ENCODE measurements around the gene KRTAP5-1. TPM values are rescaled to one million over a fixed set of nuclear protein-coding genes. Genes with fewer than 3 reads are reported as not detected.
"Not testable (repeated sequence)": the region's sequence is repeated elsewhere in the genome, so short reads cannot be mapped to it uniquely, and the experiment has no call there.

The KRTAP5-1 gene
- total RNA-seq, 2 experiments from 2014 or later = not detected

DNA sequence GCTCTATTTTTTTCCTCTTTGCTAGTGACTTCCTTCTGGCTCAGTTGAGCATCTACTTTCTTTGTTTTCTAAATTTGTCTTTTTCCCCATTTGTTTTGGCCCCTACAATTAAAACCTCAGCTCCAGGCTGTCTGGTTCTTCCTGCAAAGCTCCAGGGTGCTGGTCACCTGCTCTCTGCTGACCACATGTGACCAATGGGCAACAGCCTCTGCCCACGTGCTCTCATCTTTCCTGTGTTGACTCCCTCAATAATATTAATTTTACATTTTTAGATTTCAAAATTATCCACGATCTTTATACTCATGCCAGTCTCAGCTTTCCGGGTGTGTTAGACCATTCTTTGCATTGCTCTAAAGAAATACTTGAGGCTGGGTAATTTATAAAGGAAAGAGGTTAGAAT lies 13.3 kb upstream of the KRTAP5-1 start:
- CTCF ChIA-PET = interaction anchor here (1.4 kb wide), 1 partner anchor 54 kb away, joined by 4 read pairs; no protein-coding TSS in a partner anchor

DNA sequence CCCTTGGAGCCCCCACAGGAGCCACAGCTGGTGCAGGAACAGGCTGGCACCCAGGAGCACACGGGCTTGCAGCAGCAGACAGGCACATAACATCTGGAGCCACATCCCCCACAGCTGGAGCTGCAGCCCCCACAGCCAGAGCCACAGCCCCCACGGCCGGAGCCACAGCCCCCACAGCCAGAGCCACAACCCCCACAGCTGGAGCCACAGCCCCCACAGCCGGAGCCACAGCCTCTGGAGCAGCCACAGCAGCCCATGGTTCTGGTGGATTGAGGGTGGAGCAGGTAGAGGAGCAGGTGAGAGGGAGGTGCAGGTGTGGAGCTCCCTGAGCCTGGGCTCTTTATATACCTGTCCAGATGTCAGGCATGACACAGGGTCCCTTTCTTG lies 12.9 kb upstream of the KRTAP5-1 start, which contains the start of gene KRTAP5-2:
Gene KRTAP5-2, minus strand, starts transcription at position 301 of the 387 bp plus-strand sequence. Its CDS starts 44 bp downstream, at position 257.
- no peak for DNase-seq
- CTCF ChIA-PET = interaction anchor here (1.4 to 1.7 kb wide), 2 partner anchors 23 to 55 kb away, joined by 4 to 5 read pairs; no protein-coding TSS in a partner anchor
- H3K36me3 Mint-ChIP-seq (ENCODE audit: low read depth) = no peaks in the 10 kb centered on the region
- intact Hi-C loops (cut with micrococcal nuclease) = no loop called here
- H3K4me1 Mint-ChIP-seq (ENCODE audit: low read depth) = peaks cover 5% of the 10 kb centered on the region
- no peaks in the 10 kb centered on the region for H3K9me3 Mint-ChIP-seq
- peaks cover 19% of the 10 kb centered on the region for H3K27me3 Mint-ChIP-seq (ENCODE audit: low read depth)
- H3K27ac Mint-ChIP-seq = no peak within 1 kb of the TSS
- no peak within 1 kb of the TSS for H3K4me3 Mint-ChIP-seq

More for the DNA sequence above, 13.3 kb upstream of the KRTAP5-1 start:
- H3K4me1 Mint-ChIP-seq (ENCODE audit: low read depth); DNase-seq; H3K27ac Mint-ChIP-seq; H3K4me3 Mint-ChIP-seq; H3K9me3 Mint-ChIP-seq; intact Hi-C loops (cut with micrococcal nuclease); H3K36me3 Mint-ChIP-seq (ENCODE audit: low read depth): not testable (repeated sequence)
- H3K27me3 Mint-ChIP-seq (ENCODE audit: low read depth) = peaks cover 19% of the 10 kb centered on the region

DNA sequence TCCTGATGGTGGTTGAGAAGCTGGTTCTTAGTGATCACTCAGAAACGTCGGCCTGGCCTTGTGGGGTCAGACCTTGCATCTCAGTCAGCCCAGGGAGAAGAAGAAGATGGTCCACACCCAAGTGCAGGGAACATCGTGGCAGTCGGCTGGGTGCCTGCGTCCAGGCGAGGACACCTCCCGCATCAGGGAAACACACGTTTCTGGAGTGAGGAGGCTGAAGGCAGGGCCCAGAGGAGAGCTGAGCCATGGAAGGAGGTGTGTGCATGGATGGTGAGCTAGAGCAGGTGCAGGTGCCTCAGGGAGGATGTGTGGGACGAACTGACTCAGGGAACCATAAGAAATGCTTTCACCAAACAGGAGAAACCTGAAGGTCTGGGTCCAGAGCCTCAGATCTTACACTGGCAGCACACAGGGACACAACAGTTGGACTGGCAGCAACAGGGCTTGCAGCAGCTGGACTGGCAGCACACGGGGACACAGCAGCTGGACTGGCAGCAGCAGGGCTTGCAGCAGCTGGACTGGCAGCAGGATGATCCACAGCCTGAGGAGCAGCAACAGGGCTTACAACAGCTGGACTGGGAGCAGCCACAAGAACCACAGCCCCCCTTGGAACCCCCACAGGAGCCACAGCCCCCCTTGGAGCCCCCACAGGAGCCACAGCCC lies 12.4 kb upstream of the KRTAP5-1 start:
- no peak overlapping the region for H3K27ac Mint-ChIP-seq
- intact Hi-C loops (cut with micrococcal nuclease) = no loop called here
- no peak for DNase-seq
- H3K36me3 Mint-ChIP-seq (ENCODE audit: low read depth) = no peaks in the 10 kb centered on the region
- CTCF ChIA-PET = interaction anchor here (0.7 to 1.7 kb wide), 3 partner anchors 23 to 55 kb away, joined by 3 to 5 read pairs (median 4); no protein-coding TSS in a partner anchor
- peaks cover 5% of the 10 kb centered on the region for H3K4me1 Mint-ChIP-seq (ENCODE audit: low read depth)
- H3K4me3 Mint-ChIP-seq = no peak overlapping the region
- H3K27me3 Mint-ChIP-seq (ENCODE audit: low read depth) = peaks cover 18% of the 10 kb centered on the region
- H3K9me3 Mint-ChIP-seq = no peaks in the 10 kb centered on the region

DNA sequence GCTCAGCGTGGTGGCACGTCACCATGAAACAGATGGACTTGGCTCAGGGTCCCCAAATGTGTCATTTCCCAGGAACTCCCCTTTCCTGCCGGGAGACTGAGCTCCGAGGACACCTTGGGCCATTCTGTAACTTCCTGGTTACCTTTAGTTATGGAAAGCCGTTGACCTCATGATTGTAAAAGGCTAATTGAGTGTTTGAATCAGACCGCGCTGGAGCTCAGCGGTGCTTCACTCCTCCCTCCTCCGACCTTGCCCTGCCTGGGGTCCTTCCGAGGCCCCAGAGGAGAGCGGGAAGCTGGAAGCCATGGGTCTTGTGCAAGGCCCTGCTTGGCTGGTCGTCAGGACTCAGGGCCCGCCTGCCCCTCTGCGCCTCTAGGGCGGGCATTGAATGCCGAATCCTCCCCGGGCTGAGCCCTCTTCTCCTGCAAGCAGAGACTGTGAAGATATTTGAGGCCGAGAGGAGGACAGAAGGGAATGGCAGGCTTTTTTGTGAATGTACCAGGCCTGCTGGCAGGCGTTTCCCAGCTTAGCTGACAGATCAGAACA lies 11.6 kb upstream of the KRTAP5-1 start:
- H3K4me3 Mint-ChIP-seq; H3K9me3 Mint-ChIP-seq; H3K4me1 Mint-ChIP-seq (ENCODE audit: low read depth); intact Hi-C loops (cut with micrococcal nuclease); DNase-seq; H3K36me3 Mint-ChIP-seq (ENCODE audit: low read depth); H3K27ac Mint-ChIP-seq: not testable (repeated sequence)
- peaks cover 17% of the 10 kb centered on the region for H3K27me3 Mint-ChIP-seq (ENCODE audit: low read depth)
- CTCF ChIA-PET = interaction anchor here (0.6 to 3.6 kb wide), 4 partner anchors 9 to 32 kb away, joined by 3 to 21 read pairs (median 4); partner anchors contain the start of gene KRTAP5-5

DNA sequence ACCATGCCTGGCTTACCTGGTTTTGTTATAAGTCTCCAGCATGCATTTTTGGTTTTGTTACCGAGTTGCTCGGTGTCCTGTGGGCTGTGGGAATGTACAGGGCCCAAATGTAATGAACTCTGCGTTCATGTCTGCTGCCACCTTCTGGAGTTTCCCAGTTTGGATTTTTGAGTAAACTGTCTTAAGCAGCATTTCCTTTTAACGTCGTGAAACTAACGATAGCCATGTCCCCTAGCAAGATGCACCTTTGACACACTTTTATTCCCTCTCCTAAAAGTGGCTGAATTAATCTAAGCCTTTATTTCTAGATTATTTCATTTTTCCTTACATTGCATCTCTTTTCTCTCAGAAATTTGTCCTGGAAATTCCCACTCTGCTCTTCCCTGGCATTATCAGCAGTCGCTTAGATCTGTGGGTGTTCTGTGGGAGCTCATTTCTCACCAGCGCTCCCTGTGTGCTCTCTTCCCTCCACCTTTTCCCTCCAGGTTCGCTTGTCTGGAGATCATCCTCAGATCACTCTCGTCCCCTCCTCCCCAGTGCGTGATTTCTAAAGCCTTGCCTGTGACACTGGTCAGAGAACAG lies 11.0 kb upstream of the KRTAP5-1 start:
- not testable (repeated sequence) for H3K4me1 Mint-ChIP-seq (ENCODE audit: low read depth); DNase-seq; H3K9me3 Mint-ChIP-seq; H3K27ac Mint-ChIP-seq; H3K4me3 Mint-ChIP-seq; H3K36me3 Mint-ChIP-seq (ENCODE audit: low read depth)
- intact Hi-C loops (cut with micrococcal nuclease) = loop anchor here (1.0 kb wide), 1 partner anchor 32 kb away; no protein-coding TSS in a partner anchor
- CTCF ChIA-PET = interaction anchor here (0.6 to 3.6 kb wide), 9 partner anchors 9 to 85 kb away, joined by 3 to 21 read pairs (median 4); partner anchors contain the start of gene KRTAP5-5
- H3K27me3 Mint-ChIP-seq (ENCODE audit: low read depth) = peaks cover 17% of the 10 kb centered on the region

DNA sequence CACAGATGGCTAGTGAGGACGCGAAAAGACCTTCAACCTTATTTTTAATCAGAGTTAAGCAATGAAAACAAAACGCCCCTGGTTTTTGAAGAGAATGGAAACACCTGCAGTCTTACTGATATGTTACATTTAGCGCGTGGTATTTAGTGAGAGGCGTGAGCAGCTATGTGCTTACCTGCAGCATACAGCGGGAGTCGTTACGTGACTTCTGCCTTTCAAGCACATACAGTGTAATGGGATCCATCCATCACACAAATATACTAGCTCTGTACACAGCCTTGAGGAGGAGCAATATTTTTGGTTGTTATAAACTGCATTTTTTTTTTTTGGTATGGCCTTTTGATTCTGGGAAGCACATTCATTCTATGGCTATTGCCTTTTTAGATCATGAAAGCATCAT lies 7.5 kb upstream of the KRTAP5-1 start:
- Mint-ChIP-seq H3K4me3 (no peak overlapping the region), H3K27me3 (ENCODE audit: low read depth) (peaks cover 18% of the 10 kb centered on the region), H3K27ac (no peak overlapping the region), H3K9me3 (peaks cover 2% of the 10 kb centered on the region), H3K36me3 (ENCODE audit: low read depth) (peaks cover 7% of the 10 kb centered on the region), H3K4me1 (ENCODE audit: low read depth) (peaks cover 13% of the 10 kb centered on the region)
- DNase-seq = no peak
- CTCF ChIA-PET = interaction anchor here (0.9 kb wide), 1 partner anchor 60 kb away, joined by 3 read pairs; no protein-coding TSS in a partner anchor
- intact Hi-C loops (cut with micrococcal nuclease) = no loop called here

DNA sequence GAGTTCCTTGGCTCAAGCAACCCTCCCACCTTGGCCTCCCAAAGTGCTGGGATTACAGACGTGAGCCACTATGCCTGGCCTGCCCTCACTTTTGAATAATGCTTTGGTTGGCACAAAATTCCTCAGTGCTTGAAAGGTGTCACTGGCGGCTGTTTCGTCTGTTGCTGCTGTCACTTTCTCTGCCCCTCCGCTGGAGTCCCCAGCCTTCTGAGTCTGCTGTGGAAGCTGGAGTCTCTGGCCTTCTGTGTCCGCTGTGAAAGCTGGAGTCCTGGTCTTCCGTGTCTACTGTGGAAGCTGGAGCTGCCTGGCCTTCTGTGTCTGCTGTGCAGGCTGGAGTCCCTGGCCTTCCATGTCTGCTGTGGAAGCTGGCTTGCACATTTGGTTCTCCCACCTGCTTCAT lies 4.9 kb upstream of the KRTAP5-1 start:
- Mint-ChIP-seq H3K36me3 (ENCODE audit: low read depth) (peaks cover 7% of the 10 kb centered on the region), H3K27me3 (ENCODE audit: low read depth) (peaks cover 5% of the 10 kb centered on the region), H3K9me3 (peaks cover 2% of the 10 kb centered on the region), H3K27ac (no peak overlapping the region), H3K4me3 (no peak overlapping the region), H3K4me1 (ENCODE audit: low read depth) (peaks cover 14% of the 10 kb centered on the region)
- CTCF ChIA-PET = no interaction called here
- intact Hi-C loops (cut with micrococcal nuclease) = no loop called here
- DNase-seq = no peak

DNA sequence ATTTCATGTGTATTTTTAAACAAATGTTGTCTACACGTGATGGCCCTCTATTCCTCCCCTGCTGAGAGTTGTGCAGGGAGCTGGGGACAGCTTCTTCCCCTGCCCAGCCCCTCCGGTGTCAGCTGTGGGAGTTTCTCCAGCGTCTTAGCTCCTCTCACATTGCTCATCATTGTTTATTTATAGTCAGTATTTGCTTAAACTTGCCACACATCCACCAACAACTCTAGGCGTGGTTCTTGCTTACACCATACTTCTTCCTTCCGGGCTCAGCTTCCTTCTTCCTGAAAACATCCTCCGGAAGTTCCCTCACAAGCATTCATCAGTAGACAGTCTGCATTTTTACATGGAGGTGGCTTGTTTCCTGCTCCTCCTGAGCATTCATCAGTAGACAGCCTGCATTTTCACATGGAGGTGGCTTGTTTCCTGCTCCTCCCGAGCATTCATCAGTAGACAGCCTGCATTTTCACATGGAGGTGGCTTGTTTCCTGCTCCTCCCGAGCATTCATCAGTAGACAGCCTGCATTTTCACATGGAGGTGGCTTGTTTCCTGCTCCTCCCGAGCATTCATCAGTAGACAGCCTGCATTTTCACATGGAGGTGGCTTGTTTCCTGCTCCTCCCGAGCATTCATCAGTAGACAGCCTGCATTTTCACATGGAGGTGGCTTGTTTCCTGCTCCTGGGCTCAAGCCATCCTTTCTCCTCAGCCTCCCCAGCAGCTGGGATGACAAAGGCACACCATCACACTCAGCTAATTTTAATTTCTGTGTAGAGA lies 4.3 kb upstream of the KRTAP5-1 start:
- intact Hi-C loops (cut with micrococcal nuclease); H3K36me3 Mint-ChIP-seq (ENCODE audit: low read depth); H3K9me3 Mint-ChIP-seq; H3K27me3 Mint-ChIP-seq (ENCODE audit: low read depth): not testable (repeated sequence)
- peak; percentile 27 for DNase-seq
- CTCF ChIA-PET = interaction anchor here (0.6 to 2.2 kb wide), 6 partner anchors 10 to 137 kb away, joined by 3 to 12 read pairs (median 3); no protein-coding TSS in a partner anchor
- H3K4me3 Mint-ChIP-seq = peak overlapping the region; percentile 53
- peak overlapping the region; percentile 89 for H3K27ac Mint-ChIP-seq
- peaks cover 14% of the 10 kb centered on the region for H3K4me1 Mint-ChIP-seq (ENCODE audit: low read depth)

DNA sequence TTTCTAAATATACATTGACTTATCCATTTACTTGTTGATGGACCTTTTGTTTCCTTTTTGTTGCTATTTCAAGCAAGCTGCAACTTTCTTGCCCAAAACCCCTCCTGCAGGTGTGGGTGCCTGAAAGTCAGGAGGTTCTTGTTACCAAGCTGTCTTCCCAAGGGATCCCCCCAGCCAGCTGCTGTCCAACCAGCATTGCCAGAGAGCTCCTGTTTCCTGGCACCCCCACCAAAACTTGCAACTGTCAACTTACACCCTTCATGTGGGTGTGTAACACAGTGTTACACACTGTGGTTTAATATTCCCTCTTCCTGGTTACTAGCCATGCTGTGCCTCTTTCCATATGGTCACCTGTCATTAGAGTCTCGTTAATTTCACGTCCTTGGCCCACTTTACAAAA lies 1.6 kb upstream of the KRTAP5-1 start:
- H3K27ac Mint-ChIP-seq = no peak overlapping the region
- intact Hi-C loops (cut with micrococcal nuclease) = no loop called here
- peaks cover 7% of the 10 kb centered on the region for H3K36me3 Mint-ChIP-seq (ENCODE audit: low read depth)
- peaks cover 11% of the 10 kb centered on the region for H3K27me3 Mint-ChIP-seq (ENCODE audit: low read depth)
- CTCF ChIA-PET = interaction anchor here (0.8 to 0.9 kb wide), 2 partner anchors 9 to 12 kb away, joined by 3 read pairs; no protein-coding TSS in a partner anchor
- no peak overlapping the region for H3K4me3 Mint-ChIP-seq
- H3K9me3 Mint-ChIP-seq = peaks cover 2% of the 10 kb centered on the region
- no peak for DNase-seq
- peaks cover 19% of the 10 kb centered on the region for H3K4me1 Mint-ChIP-seq (ENCODE audit: low read depth)

DNA sequence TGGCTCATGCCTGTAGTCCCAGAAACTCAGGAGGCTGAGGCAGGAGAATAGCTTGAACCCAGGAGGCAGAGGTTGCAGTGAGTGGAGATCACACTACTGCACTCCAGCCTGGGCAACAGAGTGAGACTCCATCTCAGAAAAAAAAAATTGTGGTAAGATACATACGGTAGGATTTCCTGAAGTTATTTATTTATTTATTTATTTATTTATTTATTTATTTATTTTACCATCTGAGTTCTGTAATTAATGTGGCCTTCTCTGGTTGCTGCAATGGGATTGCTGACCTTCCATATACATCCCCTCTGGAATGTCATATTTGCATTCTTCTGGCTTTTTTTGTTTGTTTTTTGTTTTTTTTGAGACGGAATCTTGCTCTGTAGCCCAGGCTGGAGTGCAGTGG lies 2.2 kb downstream of the KRTAP5-1 start:
- DNase-seq; H3K4me3 Mint-ChIP-seq; intact Hi-C loops (cut with micrococcal nuclease); H3K27me3 Mint-ChIP-seq (ENCODE audit: low read depth); H3K36me3 Mint-ChIP-seq (ENCODE audit: low read depth); H3K27ac Mint-ChIP-seq; H3K9me3 Mint-ChIP-seq: not testable (repeated sequence)
- peaks cover 10% of the 10 kb centered on the region for H3K4me1 Mint-ChIP-seq (ENCODE audit: low read depth)
- CTCF ChIA-PET = interaction anchor here (1.5 kb wide), 1 partner anchor 36 kb away, joined by 5 read pairs; no protein-coding TSS in a partner anchor

DNA sequence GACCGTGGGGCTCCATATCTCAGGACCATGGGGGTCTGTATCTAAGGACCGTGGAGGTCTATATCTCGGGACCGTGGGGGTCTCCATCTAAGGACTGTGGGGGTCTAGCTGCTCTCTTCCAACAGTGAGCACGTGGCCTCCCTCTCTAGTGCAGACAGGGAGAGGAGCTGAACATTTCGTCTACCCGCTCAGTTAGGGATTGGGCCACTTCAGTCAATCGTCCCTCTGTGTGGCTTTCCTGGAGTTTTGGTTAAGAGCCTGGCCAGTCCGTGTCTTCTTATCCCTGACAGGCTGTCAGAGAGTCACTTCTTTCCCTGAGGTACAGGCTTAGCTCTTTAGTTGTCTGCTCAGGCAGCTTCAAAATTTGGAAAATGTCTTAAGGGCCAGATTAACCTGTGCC lies 3.1 kb downstream of the KRTAP5-1 start:
- intact Hi-C loops (cut with micrococcal nuclease) = no loop called here
- Mint-ChIP-seq H3K27ac (no peak overlapping the region), H3K36me3 (ENCODE audit: low read depth) (no peaks in the 10 kb centered on the region), H3K4me3 (no peak overlapping the region), H3K27me3 (ENCODE audit: low read depth) (peaks cover 7% of the 10 kb centered on the region), H3K9me3 (peaks cover 4% of the 10 kb centered on the region), H3K4me1 (ENCODE audit: low read depth) (peaks cover 10% of the 10 kb centered on the region)
- DNase-seq = no peak
- CTCF ChIA-PET = interaction anchor here (1.2 to 1.5 kb wide), 2 partner anchors 14 to 35 kb away, joined by 3 to 5 read pairs; no protein-coding TSS in a partner anchor

DNA sequence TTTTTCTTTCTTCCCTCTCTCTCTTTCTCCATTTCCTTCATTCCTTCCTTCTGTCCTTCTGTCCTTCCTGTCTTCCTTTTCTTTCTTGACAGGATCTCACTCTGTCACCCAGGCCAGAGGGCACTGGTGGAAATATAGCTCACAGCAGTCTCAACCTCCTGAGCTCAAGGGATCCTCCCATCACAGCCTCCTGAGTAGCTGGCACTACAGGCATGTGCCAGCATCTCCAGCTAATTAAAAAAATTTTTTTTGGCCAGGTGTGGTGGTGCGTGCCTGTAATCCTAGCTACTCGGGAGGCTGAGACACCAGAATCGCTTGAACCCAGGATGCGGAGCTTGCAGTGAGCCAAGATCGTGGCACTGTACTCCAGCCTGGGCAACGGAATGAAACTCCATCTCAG lies 8.3 kb downstream of the KRTAP5-1 start:
- CTCF ChIA-PET = interaction anchor here (0.6 to 2.5 kb wide), 5 partner anchors 11 to 659 kb away, joined by 3 to 12 read pairs (median 4); no protein-coding TSS in a partner anchor
- no peak for DNase-seq
- Mint-ChIP-seq H3K9me3 (peaks cover 4% of the 10 kb centered on the region), H3K27me3 (ENCODE audit: low read depth) (peaks cover 15% of the 10 kb centered on the region), H3K27ac (no peak overlapping the region), H3K4me1 (ENCODE audit: low read depth) (peaks cover 9% of the 10 kb centered on the region), H3K4me3 (no peak overlapping the region), H3K36me3 (ENCODE audit: low read depth) (no peaks in the 10 kb centered on the region)
- intact Hi-C loops (cut with micrococcal nuclease) = no loop called here
